ENCODE results near the gene GPR39. TPM values are rescaled to one million over a fixed set of nuclear protein-coding genes. Genes with fewer than 3 reads are reported as not detected.

The GPR39 gene
- total RNA-seq, 4 donors from 2014 or later: 0.15 TPM; not detected in 3

DNA sequence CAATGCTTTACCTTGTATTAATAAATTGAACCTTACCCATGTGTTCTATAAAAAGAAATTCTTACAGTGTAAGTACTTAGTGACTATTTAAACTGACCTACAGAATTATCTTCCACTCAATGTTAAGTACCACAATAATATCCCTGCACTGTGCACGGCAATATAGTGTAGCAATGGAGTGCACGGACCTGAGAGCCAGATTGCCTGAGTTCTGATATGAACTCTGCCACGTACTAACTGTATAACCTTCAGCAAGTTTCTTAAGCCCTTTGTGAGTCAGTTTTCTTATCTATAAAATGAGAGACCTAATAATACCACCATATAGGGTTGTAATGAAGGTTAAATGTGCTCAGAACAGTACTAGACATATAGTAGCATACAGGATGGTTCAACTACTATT is 66.2 kb downstream of the GPR39 start:
- no peak for DNase-seq
- H3K4me1 ChIP-seq: no peaks in the 10 kb centered on the region
- TF ChIP-seq POLR2A (IDR thresholded peaks at IDR 0.05): no peak
- TF ChIP-seq, protein P1, sequence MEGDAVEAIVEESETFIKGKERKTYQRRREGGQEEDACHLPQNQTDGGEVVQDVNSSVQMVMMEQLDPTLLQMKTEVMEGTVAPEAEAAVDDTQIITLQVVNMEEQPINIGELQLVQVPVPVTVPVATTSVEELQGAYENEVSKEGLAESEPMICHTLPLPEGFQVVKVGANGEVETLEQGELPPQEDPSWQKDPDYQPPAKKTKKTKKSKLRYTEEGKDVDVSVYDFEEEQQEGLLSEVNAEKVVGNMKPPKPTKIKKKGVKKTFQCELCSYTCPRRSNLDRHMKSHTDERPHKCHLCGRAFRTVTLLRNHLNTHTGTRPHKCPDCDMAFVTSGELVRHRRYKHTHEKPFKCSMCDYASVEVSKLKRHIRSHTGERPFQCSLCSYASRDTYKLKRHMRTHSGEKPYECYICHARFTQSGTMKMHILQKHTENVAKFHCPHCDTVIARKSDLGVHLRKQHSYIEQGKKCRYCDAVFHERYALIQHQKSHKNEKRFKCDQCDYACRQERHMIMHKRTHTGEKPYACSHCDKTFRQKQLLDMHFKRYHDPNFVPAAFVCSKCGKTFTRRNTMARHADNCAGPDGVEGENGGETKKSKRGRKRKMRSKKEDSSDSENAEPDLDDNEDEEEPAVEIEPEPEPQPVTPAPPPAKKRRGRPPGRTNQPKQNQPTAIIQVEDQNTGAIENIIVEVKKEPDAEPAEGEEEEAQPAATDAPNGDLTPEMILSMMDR (IDR thresholded peaks at IDR 0.05 in 4 of 5, conservative IDR thresholded peaks at IDR 0.05 in 1 of 5): no peak
- H3K27ac ChIP-seq: no peak overlapping the region
- ATAC-seq: no peak
- no peaks in the 10 kb centered on the region for H3K36me3 ChIP-seq
- intact Hi-C loops (cut with DNase I; ENCODE audit: low total_unique reads): no loop called here
- in situ Hi-C loops (cut with MboI; ENCODE audit: low sequenced_read_pairs in 4 of 4): no loop called here
- no peak overlapping the region for H3K4me3 ChIP-seq
- no peaks in the 10 kb centered on the region for H3K9me3 ChIP-seq
- no peaks in the 10 kb centered on the region for H3K27me3 ChIP-seq

DNA sequence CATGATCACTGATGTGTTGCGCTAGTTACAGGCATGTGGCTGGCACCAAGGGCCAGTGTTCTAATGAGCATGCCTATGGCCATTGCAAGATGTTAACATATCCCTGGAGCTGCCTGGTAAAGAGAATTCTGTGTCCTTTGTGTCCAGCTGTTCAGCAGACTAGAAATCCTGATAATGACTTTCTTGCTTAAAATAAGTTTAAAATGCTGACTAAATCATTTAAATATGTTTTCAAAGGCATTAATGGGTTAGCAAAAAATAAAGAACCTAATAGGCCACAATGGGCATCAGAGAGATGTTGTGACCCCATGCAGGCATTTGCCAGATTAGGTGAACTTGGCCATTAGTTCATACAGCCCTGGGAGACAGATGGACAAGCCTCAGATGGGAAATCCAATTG is 67.5 kb downstream of the GPR39 start:
- in situ Hi-C loops (cut with MboI; ENCODE audit: low sequenced_read_pairs in 4 of 4) (no loop called here), intact Hi-C loops (cut with DNase I; ENCODE audit: low total_unique reads) (no loop called here)
- Histone ChIP-seq H3K9me3 (no peaks in the 10 kb centered on the region), H3K27me3 (no peaks in the 10 kb centered on the region), H3K4me1 (no peaks in the 10 kb centered on the region), H3K4me3 (no peak overlapping the region), H3K27ac (no peak overlapping the region), H3K36me3 (no peaks in the 10 kb centered on the region)
- DNase-seq: no peak
- TF ChIP-seq, protein P1 (IDR thresholded peaks at IDR 0.05 in 4 of 5, conservative IDR thresholded peaks at IDR 0.05 in 1 of 5): no peak
- no peak for ATAC-seq

DNA sequence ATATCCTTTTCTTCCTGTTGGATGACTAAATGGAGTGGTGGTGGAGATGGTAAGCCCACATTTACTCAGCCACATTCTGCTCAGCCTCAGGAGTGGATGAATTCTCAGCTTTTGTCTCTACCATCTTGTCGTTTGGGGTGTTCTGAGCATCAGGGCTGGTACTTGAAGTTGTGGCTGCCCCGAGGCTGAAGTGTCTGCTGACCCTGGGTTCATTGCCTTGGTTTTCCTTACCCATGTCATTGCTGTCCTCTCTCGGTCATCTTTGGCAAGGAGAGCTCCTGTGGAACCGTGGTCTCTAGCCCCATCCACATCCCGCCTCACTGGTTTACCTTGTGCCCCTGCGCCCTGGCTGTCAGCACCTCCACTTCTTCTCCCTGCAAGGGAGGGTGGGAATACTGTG is 71.9 kb downstream of the GPR39 start:
- DNase-seq (no peak), ATAC-seq (no peak)
- intact Hi-C loops (cut with DNase I; ENCODE audit: low total_unique reads): no loop called here
- Histone ChIP-seq H3K36me3 (no peaks in the 10 kb centered on the region), H3K4me3 (no peak overlapping the region), H3K27me3 (no peaks in the 10 kb centered on the region), H3K27ac (no peak overlapping the region), H3K4me1 (no peaks in the 10 kb centered on the region), H3K9me3 (no peaks in the 10 kb centered on the region)
- TF ChIP-seq, protein P1 (IDR thresholded peaks at IDR 0.05 in 4 of 5, conservative IDR thresholded peaks at IDR 0.05 in 1 of 5): no peak
- no peak for TF ChIP-seq POLR2A (IDR thresholded peaks at IDR 0.05)
- in situ Hi-C loops (cut with MboI; ENCODE audit: low sequenced_read_pairs in 4 of 4): no loop called here

DNA sequence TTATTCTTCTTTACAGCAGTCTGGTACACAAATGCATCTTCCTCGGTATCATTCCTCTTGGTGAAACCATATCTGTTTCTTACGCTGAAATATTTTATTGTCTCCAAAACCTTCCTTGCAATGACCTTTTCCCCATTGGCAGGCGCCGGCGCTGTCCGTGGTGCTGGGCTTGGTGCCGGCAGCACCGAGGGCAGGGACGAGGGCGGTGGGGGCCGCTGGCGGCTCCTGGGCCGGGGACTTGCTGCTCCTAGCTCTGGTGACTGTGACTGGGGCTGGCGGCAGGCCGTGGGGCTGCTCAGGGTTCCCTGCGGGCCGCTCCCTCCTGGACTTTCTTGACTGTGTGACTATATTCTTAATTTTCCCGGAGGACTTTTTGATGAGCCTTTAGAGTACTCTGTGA is 72.5 kb downstream of the GPR39 start:
- in situ Hi-C loops (cut with MboI; ENCODE audit: low sequenced_read_pairs in 4 of 4) (no loop called here), intact Hi-C loops (cut with DNase I; ENCODE audit: low total_unique reads) (no loop called here)
- ATAC-seq: no peak
- Histone ChIP-seq H3K4me1 (no peaks in the 10 kb centered on the region), H3K9me3 (no peaks in the 10 kb centered on the region), H3K27me3 (no peaks in the 10 kb centered on the region), H3K36me3 (no peaks in the 10 kb centered on the region), H3K4me3 (no peak overlapping the region), H3K27ac (no peak overlapping the region)
- no peak for TF ChIP-seq POLR2A (IDR thresholded peaks at IDR 0.05)
- TF ChIP-seq, protein P1 (IDR thresholded peaks at IDR 0.05 in 4 of 5, conservative IDR thresholded peaks at IDR 0.05 in 1 of 5): no peak
- no peak for DNase-seq

DNA sequence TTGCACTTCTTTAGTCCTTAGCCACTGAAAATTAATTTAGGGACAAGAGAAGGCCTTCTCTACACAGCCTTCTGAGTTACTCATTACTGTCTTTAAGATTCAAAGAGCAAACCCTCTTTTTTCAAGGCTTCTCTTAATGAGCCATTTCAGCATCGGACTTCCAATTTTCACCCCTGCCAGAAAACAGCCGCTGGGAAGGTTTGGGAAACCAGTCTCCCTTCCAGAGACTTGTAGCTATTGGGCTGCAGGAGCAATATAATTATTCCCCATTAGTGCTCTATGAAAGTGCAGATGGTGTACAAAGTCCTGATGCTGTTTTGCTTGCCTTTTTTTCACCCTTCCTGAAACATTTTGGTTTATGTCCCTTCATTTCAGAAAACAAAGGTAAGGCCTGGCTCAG is 79.3 kb downstream of the GPR39 start:
- intact Hi-C loops (cut with DNase I; ENCODE audit: low total_unique reads) (no loop called here), in situ Hi-C loops (cut with MboI; ENCODE audit: low sequenced_read_pairs in 4 of 4) (no loop called here)
- Histone ChIP-seq H3K27me3 (no peaks in the 10 kb centered on the region), H3K9me3 (no peaks in the 10 kb centered on the region), H3K36me3 (no peaks in the 10 kb centered on the region), H3K4me1 (no peaks in the 10 kb centered on the region), H3K4me3 (no peak overlapping the region), H3K27ac (no peak overlapping the region)
- DNase-seq (no peak), ATAC-seq (no peak)
- no peak for TF ChIP-seq POLR2A (IDR thresholded peaks at IDR 0.05)
- TF ChIP-seq, protein P1 (IDR thresholded peaks at IDR 0.05 in 4 of 5, conservative IDR thresholded peaks at IDR 0.05 in 1 of 5): no peak

Data from gastrocnemius medialis (tissue), 4 donors.